Inflammatory macrophage treated with lipopolysaccharide for 4 hours (primary cell): ENCODE measurements around the gene CCDC74A.
"Not testable (repeated sequence)": the region's sequence is repeated elsewhere in the genome, so short reads cannot be mapped to it uniquely, and the experiment has no call there.

ENCODE experiments used
- DNase-seq: peaks from one replicate; pipeline ENCODE4 v3.0.0-alpha.2; 2020

Gene CCDC74A

GRCh38 chr2:131527131-131528001 lies at the start of gene CCDC74A:
TSS of gene CCDC74A (plus strand) at chr2:131527888. CDS start at chr2:131527971, 83 bp downstream.
- peak; percentile 56 for DNase-seq

DNA sequence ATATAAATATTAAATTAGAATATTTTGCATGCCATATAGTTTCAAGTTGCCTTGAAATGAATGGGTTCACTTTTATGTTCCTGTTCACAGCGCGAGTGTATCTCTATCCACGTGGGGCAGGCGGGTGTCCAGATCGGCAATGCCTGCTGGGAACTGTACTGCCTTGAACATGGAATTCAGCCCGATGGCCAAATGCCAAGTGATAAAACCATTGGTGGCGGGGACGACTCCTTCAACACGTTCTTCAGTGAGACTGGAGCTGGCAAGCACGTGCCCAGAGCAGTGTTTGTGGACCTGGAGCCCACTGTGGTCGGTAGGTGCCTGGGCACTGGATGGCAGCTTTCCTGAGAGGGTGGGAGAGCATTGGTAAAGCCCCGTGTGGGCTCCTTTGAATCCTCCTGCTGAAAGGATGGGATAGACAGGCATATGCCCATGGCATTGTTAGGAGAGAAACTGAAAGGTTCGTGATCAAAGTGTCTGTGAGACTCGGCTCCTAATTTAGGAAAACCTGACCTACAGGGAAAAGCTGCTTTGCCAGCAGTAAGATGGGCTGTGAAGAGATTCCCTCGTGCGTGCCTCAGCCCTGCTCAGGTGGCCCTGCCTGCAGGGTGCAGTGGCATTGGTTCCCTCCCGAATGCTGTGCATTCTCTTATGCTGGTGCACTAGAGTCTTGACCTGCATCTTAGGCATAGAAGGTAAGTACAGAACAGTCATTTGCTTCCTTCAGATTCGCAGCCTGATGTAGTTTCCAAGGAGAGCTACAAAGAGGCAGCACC lies 49.4 kb upstream of the CCDC74A start:
- not testable (repeated sequence) for DNase-seq

- not testable (repeated sequence) for DNase-seq
Observed at GRCh38 chr2:131478850-131479461, 48.7 kb upstream of the CCDC74A start.

- DNase-seq = not testable (repeated sequence)
Observed at GRCh38 chr2:131480351-131480750, 47.3 kb upstream of the CCDC74A start.

DNA sequence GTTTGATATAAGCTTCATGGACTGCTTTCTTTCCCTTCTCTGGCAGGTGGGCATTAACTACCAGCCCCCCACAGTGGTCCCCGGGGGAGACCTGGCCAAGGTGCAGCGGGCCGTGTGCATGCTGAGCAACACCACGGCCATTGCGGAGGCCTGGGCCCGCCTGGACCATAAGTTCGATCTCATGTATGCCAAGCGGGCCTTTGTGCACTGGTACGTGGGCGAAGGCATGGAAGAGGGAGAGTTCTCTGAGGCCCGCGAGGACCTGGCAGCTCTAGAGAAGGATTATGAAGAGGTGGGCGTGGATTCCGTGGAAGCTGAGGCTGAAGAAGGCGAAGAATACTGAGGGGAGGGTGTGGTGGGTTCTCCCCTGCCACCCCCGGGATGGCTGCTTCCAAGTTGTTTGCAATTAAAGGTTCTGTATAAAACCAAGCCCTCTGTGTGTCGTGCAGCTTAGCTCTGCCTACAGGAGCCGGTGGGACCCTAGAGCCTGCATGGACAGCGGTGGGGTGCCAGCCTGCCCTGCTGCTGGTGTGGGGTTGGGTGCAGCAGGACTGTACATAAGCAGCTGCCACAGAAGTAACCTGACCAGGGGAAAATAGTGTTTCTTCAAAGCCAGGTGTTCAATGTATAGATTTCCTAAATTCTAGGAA lies 45.1 kb upstream of the CCDC74A start:
- not testable (repeated sequence) for DNase-seq

- DNase-seq = not testable (repeated sequence)
Observed at GRCh38 chr2:131483981-131484820, 43.5 kb upstream of the CCDC74A start.

GRCh38 chr2:131484906-131485460 lies 42.7 kb upstream of the CCDC74A start:
- DNase-seq = not testable (repeated sequence)

- DNase-seq = not testable (repeated sequence)
Observed at GRCh38 chr2:131486201-131486902, 41.3 kb upstream of the CCDC74A start.

- no peak for DNase-seq
Observed at GRCh38 chr2:131488306-131489205, 39.1 kb upstream of the CCDC74A start.

- DNase-seq = not testable (repeated sequence)
Observed at GRCh38 chr2:131490616-131491468, 36.8 kb upstream of the CCDC74A start.

DNA sequence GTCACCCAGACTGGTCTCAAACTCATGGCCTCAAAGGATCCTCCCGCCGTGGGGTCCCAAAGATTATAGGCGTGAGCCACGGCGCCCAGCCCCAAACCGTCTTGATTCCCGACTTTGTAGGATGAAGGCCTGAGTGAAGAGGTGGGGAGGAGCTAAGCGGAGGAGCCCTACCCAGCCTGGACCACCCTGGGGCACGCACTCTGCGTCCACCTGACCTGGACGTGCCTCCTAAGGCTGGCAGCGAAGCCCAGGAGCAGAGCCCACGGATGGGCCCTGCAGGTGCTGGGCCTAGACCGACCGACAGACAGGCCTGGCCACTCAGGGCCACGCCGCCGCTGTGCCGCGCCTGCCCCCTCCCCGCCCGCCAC lies 36.2 kb upstream of the CCDC74A start:
- DNase-seq = not testable (repeated sequence)

GRCh38 chr2:131492015-131492417 lies 35.7 kb upstream of the CCDC74A start, which contains the start of gene MZT2A:
TSS of gene MZT2A (minus strand) at chr2:131492397. CDS start at chr2:131492376, 21 bp downstream.
- DNase-seq = not testable (repeated sequence)

GRCh38 chr2:131492418-131493198 lies 35.1 kb upstream of the CCDC74A start:
- DNase-seq = peak; percentile 92

GRCh38 chr2:131493199-131493968 lies 34.3 kb upstream of the CCDC74A start:
- DNase-seq = no peak

DNA sequence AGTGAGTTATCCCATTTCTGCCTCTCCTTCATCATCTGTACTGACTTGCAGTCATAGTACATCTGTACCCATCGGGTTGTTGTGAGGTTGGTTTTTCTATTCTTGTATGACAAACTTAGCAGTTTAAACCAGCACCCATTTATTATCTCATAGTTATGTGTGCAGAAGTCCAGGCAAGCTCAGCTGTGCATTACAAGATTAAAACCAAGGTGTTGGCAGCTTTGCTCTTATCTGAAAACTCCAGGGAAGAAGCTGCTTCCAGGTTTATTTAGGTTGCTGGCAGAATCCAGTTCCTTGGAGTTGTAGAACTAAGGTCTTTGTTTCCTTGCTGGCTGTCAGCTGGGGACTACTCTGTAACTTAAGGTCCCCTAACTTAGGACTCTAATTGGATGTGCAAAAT lies 32.2 kb upstream of the CCDC74A start:
- not testable (repeated sequence) for DNase-seq

GRCh38 chr2:131498321-131498973 lies 29.2 kb upstream of the CCDC74A start:
- peak; percentile 2 for DNase-seq
